GM19463 (cell line): ENCODE results near the gene TMOD1.
"Not testable (repeated sequence)": the region's sequence is repeated elsewhere in the genome, so short reads cannot be mapped to it uniquely, and the experiment has no call there.

Experiments used
- ATAC-seq: cut with Tn5 transposase; IDR thresholded peaks from one replicate; pipeline ENCODE4 v1.9.1; 2021; ENCODE audit warnings: mild to moderate bottlenecking, moderate library complexity; ENCODE audit not compliant: unreplicated experiment

Gene TMOD1

DNA sequence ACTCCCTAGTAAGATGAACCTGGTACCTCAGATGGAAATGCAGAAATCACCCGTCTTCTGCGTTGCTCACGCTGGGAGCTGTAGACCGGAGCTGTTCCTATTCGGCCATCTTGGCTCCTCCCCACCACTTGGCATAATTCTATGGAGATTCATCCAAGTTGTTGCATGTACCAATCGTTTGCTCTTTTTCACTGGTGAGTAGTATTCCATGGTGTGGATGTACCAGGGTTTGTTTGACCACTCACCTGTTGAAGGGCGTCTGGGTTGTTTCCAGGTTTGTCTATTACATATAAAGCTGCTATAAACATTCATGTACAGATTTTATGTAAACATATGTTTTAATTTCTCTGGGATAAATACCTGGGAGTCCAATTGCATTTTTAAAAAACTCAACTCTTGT, 85.4 kb downstream of the TMOD1 start:
- ATAC-seq: not testable (repeated sequence)

DNA sequence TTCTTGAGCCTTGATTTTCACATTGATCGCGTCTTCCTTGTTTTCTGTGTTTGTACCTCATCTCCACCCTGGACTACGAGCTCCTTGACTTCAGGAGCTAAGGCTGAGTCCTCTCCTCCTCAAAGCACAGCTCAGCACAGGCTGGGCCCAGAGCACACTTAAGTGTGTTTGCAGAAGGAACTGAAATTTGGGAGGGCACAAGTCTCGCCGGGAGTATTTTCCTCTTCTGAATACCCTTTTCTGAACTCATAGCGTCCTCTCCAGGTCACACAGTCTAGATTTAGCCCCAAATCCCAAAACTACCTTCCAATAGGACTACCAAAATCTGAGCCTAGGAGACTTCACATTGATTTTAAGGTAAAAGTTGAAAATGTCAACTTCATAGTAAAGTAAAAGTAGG, 90.1 kb downstream of the TMOD1 start:
- no peak for ATAC-seq

DNA sequence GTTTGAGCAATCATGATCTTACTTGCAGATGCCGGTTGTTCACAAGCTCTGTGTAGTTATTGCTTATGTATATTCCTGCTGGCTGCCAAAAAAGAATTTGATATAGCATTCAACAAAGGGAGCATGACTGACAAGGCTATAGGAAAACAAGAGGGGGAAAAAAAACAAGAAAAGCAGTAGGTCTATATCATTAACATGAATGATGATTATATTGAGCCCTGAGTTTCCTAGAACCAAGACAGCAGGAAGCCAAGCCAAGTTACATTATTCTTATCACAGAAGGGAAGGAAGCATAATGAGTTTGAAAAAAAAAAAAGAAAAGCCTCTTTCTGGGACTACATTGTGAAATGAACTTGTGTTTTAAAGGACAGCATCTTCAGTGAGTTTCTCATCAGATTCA, 90.7 kb downstream of the TMOD1 start:
- ATAC-seq: no peak

DNA sequence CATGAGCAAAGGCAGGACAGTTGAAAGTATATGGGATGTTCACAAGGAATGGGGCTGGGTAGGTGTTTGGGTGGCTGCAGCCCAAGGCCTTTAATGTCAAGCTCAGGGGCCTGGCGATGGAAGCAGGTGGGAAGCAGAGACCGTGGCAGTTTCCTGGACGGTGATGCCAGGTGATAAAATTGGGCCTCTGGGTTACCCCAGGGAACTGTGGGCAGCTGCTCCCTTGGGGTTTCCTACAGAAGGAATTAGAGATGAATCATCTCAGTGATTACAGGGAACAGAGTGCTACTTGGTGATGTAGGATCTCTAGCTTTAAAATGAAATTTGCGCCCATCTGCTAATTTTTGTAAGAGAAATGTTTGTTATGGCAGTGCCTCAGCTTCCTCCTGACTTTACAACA, 92.5 kb downstream of the TMOD1 start:
- ATAC-seq: no peak

DNA sequence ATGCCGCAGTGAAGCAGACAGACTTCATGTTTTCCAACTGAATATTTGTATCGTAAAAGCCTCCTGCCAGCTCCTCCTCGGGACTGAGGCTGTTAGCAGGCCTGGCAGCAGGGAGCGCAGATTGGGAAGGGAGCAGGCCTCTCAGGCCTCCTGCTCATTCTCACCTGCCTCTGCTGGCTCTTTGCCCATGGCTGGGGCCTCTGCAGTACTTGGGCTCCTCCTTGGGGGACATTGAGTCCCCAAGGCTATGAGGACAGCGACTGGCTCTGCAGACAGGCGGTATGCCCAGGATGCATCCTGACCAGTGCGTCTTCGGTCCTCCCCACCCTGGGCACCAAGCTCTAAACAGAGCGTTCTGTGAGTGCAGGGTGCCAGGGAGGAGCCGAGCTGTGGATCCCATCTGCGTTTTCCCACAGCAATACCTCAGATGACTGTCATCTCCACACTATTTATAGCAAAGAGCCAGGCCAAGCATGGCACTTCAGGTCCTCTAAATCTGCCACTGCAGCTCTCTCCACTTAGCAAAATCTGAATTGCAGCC, 93.0 kb downstream of the TMOD1 start:
- ATAC-seq: no peak

DNA sequence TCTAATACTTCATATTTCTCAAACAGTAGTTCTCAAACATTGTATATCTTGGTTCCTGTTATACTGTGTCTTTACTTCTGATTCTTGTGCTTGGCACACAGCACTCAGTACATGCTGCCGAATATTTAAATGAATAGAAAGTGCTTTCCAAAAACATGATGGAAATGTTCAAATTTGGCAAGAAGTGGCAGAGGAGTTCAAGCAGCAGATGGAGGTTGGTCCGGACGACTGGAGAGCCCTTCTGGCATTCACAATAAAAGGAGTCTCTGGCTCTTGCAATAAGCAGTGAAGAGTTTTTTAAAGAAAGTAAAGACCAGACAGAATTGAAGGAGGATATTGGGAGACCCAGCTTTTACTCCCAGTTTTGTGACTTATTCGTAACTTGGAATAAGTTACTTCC, 95.4 kb downstream of the TMOD1 start:
- no peak for ATAC-seq

DNA sequence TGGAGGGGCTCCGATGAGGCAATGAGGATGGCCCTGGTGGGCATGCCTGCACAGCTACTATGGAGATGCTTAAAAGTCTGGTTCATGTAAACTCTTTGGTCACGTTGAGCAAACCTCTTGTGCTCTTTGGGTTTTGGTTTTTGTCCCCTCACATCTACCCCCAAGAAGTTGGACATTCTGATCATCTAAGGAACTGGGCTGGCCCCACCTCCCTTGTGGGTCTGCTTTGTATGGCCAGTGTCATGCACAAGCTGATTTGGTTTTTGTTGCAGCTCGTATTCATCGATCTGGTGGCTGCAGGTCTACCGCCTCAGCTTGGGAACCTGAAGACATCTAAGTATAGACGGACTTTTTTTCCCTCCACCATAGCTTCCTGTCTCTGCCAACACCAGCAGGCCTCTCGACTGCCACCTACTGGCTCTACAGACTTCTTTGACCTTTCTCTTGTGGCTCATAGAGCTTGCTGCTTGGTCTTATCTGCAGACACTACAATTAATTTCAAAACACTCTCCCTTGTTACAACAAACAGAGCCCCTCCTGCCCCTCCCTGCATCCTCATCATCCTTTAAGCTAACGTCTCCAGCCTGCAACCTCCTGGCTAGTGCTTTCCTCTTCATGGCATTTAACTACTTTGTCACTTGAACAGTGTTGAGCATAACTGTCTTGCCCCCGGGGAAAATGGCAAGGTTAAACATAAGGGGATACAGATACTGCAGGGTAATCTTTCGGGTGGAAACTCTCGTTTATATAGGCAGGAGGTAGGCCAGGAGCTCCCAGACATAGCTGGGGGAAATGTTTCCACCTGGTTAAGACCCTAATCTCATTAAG, 97.2 kb downstream of the TMOD1 start:
- peak; percentile 81 for ATAC-seq

DNA sequence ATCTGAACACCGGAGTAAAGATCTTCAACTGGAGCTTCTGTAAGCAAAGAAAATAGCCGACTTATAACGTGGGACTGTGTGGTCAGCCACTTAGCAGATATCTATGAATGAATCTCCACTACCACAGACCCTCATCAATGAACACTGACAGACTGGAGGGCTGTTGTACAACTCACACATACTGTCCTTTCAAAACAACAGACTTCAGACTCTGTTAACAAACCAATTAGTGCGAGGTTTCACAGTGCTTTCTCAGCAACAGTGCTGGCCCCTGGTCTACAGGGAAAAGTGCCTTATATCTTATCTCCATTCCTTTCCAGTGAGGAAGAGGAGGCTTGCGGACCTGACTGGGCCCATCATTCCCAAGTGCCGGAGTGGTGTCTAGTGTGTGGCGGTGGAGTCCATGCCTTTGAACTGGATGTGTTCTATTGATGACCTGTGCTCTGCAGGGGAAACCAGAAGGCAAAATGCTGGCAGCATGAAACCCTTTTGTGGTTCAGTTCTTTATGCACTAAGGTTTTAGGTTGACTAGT, 97.9 kb downstream of the TMOD1 start:
- no peak for ATAC-seq

DNA sequence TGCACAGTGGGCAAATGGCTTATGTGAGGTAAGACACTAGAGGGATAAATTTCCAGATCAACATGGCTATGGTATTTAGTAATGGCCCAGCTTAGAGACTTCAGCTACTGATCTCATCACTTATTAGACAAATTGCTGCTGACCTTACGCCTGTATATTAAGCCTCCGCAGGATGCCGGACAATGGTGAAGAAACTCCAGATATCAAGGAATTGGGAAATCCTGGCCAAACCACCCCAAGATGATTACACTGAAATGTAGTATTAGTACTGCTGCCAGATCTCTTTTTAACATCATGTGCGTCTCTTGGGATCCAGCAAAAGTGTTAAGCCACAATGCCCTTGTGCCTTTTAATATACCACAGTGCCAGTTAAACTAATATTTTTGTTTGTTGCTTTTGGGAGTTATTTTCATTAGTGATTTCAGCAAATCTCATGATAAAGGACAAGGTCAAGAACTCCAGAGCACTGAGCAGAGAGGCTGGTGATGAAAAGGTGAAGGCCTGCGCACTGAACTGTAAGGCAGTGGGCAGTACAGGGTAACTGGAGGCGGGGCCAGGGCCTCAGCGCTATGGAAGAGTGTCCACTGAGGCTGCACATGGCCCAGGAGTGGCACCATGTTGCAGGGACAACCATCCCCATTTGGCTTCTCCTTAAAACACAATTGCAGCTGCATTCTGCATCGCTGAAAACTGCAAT, 99.2 kb downstream of the TMOD1 start:
- no peak for ATAC-seq

DNA sequence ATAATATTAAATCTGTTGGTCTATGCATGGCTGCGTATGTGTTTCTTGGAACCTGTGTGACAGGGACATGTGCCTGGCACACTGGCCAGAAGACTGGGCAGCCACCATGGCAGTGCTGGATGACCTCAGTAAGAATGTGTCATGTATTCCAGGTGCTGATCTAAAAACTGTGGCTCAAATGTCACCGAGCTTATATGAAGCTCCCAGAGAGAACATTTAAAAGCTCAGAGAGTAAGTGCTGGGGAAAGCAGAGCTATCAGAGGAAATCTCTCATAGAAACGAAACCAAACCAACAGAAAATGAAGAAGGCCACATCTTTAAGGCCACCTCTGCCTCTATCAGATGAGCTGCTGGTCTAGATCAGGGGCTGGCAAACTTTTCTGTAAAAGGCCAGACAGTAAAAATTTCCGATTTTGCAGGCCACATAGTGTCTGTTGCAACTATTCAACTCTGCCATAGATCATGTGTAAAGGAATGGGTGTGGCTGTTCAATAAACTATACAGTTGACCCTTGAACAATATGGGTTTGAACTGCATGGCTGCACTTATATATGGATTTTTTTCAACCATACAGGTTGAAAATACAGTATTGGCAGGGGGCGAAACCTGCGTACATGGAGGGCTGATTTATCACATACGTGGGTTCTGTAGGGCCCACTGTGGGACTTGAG, 99.9 kb downstream of the TMOD1 start:
- ATAC-seq: no peak

DNA sequence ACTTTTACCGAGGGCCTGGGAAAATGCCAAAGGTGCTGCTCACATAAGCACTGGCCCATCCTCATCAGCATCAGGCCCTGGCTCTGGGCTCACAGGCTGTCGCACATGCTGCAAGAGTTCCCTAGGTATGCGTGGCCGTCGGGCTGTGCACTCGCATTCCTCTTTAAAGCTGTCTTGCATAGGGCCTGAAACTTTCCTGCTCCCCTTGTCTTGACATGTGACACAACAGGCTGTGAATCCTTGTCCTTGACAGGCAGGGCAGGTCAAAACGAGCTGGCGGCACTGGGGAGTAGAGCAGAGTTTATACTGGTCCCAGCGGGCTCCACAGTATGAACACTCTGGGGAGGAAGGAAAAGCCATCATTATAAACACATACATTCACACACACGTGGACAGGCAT, 101.0 kb downstream of the TMOD1 start:
- no peak for ATAC-seq

DNA sequence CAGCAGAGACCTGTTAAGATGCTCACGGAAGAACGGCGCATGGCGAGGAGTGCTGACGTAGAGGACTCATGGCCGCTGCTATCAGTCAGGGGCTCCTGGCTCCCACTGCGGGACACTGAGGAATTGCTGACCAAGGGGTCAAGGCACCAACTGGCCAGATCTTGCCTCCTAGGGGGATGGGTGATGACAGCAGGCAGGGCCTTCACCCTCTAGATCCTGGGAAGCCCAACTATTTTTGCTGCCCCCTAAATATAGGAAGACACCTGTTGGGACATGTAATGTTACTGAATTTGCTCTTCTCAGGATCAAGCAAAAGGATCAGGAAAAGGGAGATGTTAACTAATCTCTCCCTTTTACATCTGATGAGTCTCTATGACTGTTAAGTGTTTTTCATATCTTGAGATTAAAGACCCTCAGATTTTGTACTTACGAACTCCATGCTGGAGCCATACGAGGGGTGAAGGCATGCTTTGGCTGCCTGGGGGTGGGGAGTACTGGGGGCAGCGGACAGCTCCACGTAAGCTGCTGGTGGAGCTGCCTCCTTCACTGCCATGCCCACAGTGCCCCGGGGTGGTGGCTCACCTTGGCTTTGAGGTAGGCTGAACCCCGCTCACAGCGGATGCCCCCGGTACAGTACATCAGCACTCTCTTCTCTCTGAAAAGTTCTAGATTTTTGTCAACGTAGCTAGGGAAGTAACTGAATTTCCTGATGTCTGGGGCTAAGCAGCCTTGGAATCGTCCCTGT, 103.6 kb downstream of the TMOD1 start:
- ATAC-seq: no peak

DNA sequence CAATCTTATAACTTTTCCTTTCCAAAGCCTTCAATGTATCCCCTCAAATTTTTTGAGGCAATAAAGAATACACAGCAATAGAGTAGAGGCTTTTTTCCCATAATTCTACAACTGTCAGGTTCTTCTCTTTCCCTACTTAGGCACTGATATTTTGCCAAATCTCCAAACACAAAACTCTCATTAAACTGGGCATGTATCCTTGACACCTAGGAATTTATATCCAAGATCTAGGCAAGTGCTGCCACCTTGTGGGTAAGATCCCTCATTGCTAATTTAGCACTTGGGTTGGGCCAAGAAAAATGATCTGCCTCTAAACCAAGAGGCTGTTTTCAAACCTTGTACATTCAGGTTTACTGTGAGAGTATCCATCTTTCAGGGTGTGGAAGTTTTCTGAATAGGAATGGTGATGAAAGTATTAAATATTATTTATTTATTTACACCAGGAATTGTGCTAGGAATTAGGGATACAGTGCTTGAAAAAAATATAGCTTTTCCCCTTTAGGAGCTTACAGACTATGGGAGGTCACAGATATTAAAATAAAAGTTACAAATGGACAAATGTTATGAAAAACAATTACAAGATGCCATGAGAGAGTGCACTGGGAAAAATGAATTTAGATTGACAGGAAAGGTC, 114.1 kb downstream of the TMOD1 start:
- ATAC-seq: no peak

DNA sequence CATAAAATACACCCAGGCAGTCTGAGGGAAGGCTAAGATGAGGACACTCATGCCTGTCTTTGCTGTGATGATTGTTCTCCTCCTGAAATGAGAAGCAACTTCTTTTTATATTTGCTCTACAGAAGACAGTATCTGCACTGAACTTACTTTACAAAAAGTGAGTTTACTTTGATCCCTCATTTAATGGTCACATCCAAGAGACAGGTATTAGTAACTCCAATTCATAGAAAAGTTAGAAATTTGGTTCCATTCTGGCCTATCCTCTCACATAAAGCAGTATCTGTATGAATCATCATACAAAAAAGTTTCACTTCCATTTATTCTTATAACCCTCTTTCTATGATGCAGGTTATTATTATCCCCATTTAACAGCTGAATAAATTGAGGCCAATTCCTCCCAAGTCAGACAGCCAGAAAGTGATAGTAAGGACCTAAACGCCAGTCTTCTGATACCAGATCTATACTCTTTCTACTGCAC, 116.5 kb downstream of the TMOD1 start:
- peak; percentile 68 for ATAC-seq

DNA sequence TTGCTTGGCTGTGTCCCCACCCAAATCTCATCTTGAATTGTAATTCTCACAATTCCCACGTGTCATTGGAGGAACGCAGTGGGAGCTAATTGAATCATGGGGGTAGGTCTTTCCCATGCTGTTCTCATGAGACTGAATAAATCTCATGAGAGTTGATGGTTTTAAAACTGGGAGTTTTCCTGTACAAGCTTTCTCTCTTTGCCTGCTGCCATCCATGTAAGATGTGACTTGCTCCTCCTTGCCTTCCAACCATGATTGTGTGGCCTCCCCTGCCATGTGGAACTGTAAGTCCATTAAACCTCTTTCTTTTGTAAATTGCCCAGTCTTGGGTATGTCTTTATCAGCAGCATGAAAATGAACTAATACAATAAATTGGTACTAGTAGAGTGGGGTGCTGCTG, 118.6 kb downstream of the TMOD1 start:
- not testable (repeated sequence) for ATAC-seq

DNA sequence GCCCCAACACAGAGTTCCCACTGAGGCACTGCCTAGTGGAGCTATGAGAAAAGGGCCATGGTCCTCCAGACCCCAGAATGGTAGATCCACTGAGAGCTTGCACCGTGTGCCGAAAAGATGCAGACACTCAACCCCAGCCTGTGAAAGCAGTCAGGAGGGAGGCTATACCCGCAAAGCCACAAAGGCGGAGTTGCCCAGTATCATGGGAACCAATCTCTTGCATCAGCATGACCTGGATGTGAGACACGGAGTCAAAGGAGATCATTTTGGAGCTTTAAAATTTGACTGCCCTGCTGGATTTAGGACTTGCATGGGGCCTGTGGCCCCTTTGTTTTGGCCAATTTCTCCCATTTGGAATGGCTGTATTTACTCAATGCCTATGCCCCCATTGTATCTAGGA, 121.0 kb downstream of the TMOD1 start:
- not testable (repeated sequence) for ATAC-seq

DNA sequence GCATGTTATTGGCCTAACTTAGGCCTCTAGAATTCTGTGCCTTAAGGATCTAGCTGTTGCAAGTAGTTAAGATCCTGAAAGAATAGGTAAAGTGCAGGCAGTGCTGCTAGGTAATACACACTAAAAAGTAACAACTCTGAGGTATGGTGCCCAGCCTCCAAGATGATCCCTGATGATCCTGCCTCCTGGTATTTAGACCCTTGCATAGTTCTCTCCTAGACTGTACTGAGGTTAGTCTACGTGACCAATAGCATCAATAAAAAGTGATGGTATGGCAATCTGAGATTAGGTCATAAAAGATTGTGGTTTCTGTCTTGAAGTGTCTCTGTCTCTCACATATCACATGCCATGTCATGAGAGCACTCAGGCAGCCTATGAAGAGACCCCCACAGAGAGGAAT, 122.5 kb downstream of the TMOD1 start:
- no peak for ATAC-seq

DNA sequence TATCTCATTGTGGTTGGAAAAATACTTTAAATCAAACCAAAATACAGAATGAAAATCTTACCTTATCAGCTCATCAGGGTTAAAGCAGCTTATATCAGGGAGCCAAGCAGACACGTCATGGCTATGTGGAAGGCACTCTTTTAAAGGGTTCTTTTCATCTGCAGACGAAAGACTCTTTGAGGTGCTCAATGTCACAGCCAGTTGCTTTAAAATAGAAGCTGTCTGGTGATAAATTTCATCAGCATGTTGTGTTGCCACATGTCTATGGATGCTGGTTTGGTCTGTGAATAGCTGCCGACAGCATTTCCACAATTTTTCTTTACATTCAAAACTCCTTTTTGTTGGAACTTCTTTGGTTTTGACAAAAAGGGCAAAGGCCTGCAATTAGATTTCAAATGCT, 124.2 kb downstream of the TMOD1 start:
- ATAC-seq: no peak

DNA sequence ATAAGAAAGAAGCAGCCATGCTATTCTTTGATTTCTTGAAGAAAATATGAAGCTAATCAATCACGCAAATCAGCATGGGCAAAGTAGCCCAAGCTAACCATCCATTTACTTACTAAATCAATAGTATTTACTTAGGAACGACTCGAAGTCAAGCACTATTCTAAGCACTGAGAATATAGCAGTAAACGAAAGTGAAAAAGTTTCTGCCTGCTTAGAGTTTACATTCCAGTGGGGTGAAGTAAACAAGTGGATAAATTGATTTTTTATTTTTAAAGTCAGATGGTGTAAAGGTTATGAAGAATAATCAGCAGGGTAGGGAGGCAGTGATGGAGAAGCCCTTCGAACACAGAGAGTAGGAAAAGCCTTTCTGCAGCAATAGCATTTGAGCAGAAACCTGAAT, 126.2 kb downstream of the TMOD1 start:
- no peak for ATAC-seq

DNA sequence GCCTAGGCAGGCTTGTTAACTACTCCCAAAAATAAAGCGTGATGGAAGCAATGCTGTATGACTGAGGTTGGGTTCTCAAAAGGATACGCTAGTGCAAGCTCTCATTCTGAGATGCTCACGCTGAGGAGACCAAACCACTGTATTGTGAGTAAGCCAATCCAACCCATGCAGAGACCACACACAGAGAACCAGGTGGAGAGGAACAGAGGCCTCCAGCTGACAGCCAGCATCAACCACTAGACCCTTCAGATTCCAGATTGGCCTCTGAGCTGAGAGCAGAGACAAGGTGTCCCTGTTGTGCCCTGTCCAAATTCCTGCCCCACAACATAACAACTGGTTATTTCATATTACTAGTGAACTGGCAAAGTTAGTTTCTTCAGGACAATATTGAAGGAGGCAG, 127.2 kb downstream of the TMOD1 start:
- no peak for ATAC-seq
